HG03135 (cell line): Measurements from ENCODE around the gene AR.
"Not testable (repeated sequence)": the region's sequence is repeated elsewhere in the genome, so short reads cannot be mapped to it uniquely, and the experiment has no call there.

ENCODE experiments used
- ATAC-seq: cut with Tn5 transposase; IDR thresholded peaks from one replicate; pipeline ENCODE4 v1.9.1; 2021; ENCODE audit warnings: mild to moderate bottlenecking, moderate library complexity; ENCODE audit not compliant: unreplicated experiment

The AR gene

DNA sequence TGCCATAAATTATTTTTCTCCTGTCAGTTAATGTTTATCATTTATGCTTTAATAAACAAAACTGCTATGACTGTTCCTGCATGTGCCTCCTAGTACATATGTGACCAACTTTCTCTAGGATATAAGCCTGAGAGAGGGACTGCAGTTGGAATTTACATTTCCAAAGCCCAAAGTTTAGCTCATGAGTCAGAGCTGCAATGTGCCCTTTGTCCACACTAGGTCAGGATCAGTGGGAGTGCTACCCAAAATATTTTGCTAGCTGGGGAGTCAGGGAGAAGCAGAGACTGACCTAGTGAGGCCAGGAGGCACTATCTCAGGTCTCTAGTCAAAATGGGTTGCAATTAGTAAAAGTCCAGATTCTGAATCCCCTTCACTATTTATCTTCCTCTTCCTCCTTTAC lies 92.7 kb downstream of the AR start:
- no peak for ATAC-seq

DNA sequence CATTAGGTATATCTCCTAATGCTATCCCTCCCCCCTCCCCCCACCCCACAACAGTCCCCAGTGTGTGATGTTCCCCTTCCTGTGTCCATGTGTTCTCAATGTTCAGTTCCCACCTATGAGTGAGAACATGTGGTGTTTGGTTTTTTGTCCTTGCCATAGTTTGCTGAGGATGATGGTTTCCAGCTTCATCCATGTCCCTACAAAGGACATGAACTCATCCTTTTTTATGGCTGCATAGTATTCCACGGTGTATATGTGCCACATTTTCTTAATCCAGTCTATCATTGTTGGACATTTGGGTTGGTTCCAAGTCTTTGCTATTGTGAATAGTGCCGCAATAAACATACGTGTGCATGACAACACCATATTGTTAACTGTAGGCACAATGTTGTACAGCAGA lies 93.5 kb downstream of the AR start:
- ATAC-seq: not testable (repeated sequence)

DNA sequence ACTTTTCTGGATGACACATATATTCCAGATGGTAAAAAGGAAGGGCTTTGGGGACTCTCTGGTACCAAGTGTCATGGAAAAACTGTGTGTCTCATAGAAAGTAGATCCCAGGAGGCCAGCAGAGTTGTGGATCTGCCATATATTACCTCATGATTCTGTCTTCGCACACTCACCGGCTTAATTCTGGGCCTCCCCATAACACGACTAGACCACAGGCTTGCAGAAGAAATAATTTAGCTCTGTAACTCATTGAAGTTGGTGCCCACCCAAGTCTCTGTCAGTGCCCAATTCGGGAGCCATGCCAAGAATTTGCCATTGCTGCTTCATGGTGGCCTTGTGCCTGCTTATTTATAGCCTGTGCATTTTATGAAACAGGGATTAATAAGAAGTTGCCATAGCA lies 104.5 kb downstream of the AR start:
- ATAC-seq: no peak

DNA sequence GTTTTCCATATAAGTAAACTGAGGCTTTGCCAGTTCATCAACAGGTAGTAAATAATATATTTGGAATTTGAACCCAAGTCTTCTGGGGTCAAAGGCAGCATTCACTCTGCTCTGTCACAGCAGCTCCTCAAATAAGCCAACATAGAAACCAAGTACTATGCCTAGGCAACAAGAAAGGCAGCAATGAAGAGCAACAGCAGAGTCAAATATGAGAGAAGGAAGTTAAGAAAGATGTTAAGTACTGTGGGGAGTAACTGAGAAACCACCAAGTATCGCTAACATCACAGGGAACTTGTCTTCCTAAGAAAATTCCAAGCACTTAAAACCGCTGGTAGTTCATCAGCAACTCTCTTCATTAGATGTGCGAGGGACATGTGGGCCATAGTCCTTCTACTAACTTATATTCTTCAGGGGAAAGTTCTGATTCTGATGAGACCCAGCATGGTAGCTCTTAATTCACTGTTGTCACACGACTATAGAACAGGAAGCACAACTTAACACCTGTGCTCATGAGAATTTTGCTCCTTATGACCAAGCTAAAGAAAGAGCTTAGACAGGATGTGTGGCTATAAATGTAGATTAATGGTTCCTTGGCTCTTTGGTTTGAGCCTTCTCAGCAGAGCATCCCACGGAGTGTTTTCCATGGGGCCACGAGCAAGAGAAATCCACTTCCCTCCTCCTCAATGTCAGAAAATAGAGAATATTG lies 107.8 kb downstream of the AR start:
- no peak for ATAC-seq

DNA sequence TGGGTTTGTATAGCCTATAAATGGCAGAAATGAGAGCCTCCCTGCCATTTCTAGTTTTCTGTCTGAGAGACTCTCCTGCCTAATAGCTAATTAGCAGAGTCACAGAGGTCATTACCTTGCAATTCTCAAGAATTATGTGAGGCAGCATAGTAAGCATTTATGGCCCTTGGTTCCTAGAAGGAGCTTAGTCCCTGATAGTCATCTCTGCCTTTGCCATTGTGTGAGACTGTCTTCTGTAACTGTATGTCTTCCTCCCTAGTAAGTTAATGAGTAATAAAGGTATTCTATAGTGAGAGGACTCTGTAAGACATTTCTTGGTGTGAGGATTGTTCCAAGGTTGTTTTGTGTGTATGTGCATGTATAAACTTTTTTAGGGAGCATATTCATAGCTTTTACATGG lies 108.7 kb downstream of the AR start:
- ATAC-seq: no peak

DNA sequence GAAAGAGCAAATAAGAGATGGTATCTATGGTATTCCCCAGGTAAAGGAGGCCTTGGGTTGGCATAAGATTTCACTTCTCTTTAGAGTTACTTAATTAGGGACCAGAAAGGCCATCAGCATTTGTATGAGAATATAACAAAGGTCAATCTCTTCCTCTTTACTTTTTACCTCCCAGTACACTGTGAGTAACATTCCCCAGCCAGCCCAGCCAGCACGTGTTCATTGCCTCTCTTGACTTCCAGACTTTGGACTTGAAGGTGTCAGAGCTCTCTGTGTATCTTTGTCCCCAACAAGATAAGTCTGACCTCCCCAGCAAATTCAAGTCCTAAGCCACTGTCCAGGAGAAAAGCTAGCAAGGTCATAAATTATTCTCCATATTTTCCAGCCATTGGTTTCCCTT lies 110.5 kb downstream of the AR start:
- ATAC-seq: no peak

DNA sequence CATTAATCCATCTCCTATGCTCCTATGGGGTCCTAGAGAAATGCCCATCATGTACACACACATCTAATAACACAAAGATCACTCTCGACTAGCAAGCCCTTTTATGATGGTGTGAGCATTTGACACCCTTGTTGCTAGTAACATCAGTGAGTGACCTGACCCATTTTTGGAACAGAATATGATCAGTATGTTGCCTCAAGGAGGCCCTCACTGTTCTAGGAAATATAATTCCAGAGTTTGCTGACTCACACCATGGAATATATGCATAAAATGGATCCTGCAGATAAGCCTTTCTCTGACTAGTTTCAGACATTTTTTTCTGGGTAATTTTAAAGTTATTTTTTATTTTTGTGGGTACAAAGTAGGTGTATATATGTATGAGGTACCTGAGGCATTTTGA lies 121.8 kb downstream of the AR start:
- ATAC-seq: no peak

DNA sequence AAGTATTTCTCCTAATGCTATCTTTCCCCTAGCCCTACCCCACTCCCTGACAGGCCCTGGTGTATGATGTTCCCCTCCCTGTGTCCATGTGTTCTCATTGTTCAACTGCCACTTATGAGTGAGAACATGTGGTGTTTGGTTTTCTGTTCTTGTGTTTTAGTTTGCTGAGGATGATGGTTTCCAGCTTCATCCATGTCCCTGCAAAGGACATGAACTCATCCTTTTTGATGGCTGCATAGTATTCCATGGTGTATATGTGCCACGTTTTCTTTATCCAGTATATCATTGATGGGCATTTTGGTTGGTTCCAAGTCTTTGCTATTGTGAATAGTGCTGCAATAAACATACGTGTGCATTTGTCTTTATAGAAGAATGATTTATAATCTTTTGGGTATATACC lies 126.9 kb downstream of the AR start:
- not testable (repeated sequence) for ATAC-seq

DNA sequence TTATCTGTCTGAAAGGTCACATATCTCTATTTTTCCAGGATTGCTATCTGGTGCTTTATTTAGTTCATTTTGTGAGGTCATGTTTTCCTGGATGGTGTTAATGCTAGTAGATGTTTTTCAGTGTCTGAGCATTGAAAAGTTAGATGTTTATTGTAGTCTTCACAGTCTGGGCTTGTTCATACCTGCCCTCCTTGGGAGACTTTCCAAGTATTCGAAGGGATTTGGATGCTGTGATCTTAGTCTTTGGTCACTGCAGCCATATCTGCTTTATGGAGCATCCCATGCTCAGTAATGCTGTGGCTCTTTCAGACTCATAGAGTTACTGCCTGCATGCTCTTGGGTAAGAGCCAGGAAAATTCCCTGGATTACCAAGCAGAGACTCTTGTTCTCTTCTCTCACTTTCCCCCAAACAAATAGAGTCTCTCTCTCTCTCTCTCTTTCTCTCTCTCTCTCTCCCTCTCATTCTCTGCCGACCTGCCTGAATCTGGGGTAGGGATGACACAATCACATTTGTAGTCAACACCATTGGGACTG lies 130.0 kb downstream of the AR start:
- no peak for ATAC-seq

DNA sequence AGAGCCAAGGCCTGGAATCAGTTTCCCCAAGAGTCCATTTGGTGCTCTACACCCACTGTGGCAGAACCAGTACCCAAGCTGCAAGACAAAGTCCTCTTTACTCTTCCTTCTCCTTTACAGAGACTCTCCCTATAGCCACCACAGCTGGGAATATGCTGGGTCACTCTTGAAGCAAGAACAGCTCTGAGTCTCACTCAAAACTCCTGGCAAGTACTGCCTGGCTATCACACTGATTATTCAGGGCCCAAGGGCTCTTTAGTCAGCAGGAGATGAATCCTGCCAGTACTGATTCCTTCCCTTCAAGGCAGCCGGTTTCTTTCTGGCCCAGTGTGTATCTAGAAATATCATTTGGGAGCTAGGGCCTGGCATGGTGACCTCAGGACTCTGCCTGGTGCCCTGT lies 130.9 kb downstream of the AR start:
- no peak for ATAC-seq

DNA sequence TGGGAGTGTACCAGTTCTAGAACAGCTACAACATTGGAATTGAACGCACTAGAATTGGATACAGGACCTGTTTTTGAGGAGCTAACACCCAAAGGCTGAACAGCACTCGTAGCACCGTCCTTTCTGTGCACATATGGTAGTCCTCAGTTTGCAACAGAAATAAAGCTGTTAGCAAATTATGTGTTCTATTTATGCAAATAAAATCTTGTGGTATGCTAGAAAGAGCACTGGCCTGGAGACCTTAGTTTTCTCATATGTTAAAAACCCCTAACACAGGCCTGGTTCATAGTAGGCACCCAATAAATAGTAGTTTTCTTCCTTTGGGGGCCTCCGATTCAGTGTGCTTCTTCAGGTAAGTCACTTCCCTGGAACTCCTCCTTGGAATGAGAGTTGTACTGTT lies 140.3 kb downstream of the AR start:
- no peak for ATAC-seq

DNA sequence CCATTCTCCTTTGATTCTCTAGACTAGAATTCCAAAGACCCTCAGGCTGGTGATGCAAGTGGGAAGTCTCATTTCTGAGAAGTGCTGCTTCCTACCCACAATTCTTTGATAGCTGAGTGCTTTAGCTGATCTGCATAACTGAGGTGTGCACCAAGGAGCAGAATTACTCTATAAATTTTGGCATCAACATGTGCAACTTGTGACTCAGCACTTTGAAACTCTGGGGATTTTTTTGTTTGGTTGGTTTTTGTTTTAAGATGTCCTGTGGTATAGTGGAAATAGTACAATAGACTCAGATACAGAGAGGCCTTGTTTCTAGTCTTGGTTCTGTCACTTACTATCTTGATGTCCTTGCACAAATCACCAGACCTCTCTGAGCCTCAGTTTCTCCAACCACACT lies 148.4 kb downstream of the AR start:
- no peak for ATAC-seq

DNA sequence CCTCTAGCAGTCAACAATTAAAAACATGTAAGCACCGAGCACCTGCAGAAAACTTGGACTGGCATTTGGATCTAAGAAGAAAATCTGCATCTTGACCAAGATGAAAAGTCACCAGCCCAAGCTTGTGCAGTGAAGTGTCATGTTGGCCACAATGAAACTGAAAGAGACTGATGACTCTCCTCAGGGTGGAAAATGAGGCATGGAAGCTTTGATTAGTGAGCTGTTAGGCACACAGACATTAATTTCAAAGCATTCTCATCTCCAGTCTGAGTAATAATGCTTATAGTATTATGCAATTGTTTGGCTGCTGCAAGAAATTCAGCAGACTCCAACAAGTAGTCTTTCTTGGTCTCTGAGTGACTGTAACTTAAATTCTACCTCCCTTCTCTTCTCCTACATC lies 150.1 kb downstream of the AR start:
- no peak for ATAC-seq

DNA sequence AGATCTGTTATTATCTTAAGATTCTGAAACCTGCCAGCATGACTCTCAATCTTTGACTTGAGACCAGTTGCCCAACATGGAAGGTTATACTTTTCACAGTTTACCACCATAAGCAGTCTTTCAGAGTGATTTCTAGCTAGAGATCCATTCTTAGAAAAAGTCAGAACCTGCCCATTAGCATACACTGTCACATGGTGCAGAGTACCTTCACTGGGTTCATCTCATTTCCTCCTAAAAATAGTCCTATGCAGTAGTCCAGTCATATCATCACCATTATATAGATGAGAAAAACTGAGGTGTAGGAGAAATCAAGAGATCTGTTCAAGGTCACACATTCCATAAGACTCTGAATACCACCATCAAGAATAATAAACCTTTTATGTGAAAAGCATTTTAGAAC lies 153.6 kb downstream of the AR start:
- no peak for ATAC-seq

DNA sequence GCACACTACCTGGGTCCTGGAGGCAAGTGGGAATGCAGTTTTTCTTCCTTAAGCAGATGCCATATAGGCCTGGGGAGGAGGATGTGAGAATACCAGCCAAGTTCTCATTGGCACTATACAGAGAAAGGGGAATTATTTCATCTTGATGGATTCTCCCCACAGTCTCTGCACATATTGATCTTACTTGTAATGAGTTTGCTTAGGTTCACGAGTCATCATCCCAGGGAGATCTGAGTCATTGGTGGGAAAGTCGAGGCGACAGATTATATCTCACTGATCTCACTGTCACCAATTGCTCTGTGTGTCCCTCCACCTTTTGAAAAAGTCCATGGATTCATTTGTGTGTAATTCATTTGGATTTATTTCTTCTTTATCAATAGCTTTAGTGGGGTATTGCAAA lies 156.8 kb downstream of the AR start:
- ATAC-seq: no peak

DNA sequence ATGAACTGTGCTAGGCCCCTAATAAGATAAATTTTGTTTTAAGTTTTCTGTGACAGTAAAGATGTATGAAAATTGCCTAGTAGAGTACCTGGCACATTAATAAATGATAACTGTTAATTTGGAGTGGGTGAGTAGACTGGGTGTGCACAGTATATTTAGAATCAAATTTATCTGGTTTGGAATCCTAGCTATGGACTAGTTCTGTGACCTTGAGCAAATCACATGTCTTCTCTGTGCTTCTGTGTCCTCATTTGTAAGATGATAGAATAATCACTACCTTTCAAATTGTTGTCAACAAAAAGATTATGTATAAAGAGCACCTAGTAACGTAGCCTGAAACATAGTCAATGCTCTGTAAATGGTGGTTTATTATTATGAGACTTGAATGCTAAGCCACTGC lies 170.2 kb downstream of the AR start:
- no peak for ATAC-seq

DNA sequence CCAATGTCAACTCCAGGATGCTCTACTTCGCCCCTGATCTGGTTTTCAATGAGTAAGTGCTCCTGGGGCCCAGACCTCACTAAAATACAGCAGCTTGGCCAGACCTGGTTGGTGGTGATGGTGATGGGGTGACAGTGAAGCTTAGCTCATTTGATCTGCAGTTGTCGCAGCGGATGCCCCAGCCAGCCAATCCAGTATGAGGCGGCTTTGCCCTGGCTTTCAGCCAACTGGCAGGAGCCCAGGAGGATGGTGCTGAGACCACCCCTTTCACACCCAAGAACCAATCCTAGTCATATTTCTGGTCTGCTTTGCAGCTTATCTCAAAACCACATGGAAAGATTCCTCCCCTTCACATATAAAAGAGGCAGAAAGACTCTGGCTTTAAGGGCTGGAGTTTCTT lies 173.8 kb downstream of the AR start:
- ATAC-seq: no peak

DNA sequence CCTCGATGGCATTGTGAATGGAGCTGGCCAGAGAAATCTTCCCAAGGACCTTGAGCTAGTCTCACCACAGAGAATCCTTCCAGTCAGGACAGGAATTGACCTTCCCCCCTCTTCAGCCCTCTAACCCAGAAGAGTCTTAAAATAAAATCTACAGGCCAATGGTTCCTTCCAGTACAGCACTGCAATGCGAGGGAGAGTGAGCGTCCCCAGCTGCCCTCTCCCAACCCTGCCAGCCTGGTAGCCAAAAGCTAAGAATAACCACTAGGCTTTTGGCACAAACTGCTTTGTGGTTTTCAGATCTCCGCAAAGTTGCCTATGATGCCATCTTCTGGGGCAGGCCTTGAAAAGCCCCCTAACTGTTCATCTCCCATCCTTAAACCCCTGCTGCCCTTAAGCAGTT lies 175.1 kb downstream of the AR start:
- no peak for ATAC-seq

DNA sequence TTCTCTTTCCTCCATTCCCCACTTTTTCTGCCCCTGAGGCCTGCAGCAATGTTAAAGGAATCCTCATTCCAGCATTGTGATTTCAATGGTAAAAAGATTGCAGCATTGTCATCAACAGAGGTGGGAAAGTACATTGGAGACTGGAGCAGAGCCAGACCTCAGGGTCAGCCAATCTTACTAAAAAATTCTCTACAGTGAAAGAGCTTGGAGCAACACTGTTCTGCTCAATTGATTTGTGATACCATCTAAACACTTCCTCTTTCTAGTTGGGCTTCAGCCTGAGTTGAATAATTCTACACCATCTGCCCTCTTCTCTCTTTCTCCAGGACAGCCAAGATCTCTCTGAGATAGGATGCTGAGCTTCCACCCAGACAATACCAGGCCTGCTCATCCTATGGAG lies 176.5 kb downstream of the AR start:
- ATAC-seq: no peak

DNA sequence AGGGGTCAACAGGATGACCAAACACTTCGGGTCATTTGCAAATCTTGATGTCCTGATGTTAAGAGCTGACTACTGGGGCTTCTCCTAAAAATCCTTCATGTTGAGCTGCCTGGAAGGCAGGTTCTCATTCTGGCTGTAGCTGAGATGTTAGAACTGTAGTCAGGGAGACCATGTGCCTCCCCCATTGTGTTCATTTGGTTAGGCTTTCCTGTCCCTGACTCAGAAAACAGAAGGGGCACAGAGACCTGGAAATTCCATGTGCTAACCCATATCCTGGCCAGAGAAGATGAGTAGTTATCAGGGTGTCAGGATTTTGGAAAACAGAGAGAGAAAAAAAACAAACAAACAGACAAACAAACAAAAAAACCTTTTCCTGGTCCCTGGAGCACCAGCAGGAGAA lies 177.5 kb downstream of the AR start:
- ATAC-seq: no peak

DNA sequence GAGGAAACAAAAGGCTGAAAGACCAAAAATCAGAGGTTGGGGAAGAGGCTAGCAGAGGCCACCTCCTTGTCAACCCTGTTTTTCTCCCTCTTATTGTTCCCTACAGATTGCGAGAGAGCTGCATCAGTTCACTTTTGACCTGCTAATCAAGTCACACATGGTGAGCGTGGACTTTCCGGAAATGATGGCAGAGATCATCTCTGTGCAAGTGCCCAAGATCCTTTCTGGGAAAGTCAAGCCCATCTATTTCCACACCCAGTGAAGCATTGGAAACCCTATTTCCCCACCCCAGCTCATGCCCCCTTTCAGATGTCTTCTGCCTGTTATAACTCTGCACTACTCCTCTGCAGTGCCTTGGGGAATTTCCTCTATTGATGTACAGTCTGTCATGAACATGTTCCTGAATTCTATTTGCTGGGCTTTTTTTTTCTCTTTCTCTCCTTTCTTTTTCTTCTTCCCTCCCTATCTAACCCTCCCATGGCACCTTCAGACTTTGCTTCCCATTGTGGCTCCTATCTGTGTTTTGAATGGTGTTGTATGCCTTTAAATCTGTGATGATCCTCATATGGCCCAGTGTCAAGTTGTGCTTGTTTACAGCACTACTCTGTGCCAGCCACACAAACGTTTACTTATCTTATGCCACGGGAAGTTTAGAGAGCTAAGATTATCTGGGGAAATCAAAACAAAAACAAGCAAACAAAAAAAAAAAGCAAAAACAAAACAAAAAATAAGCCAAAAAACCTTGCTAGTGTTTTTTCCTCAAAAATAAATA lies 179.9 kb downstream of the AR start:
- ATAC-seq: no peak

DNA sequence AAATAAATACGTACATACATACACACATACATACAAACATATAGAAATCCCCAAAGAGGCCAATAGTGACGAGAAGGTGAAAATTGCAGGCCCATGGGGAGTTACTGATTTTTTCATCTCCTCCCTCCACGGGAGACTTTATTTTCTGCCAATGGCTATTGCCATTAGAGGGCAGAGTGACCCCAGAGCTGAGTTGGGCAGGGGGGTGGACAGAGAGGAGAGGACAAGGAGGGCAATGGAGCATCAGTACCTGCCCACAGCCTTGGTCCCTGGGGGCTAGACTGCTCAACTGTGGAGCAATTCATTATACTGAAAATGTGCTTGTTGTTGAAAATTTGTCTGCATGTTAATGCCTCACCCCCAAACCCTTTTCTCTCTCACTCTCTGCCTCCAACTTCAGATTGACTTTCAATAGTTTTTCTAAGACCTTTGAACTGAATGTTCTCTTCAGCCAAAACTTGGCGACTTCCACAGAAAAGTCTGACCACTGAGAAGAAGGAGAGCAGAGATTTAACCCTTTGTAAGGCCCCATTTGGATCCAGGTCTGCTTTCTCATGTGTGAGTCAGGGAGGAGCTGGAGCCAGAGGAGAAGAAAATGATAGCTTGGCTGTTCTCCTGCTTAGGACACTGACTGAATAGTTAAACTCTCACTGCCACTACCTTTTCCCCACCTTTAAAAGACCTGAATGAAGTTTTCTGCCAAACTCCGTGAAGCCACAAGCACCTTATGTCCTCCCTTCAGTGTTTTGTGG lies 180.7 kb downstream of the AR start:
- ATAC-seq: no peak
